ENCODE results near the gene FMNL2. TPM values are rescaled to one million over a fixed set of nuclear protein-coding genes. Genes with fewer than 3 reads are reported as not detected.

The FMNL2 gene
- total RNA-seq, 1 donor from 2014 or later: 34.3 TPM

GRCh38 chr2:152411154-152411553, 76.2 kb downstream of the FMNL2 start:
- no peak for TF ChIP-seq EZH2 (IDR thresholded peaks at IDR 0.05; ENCODE audit: insufficient read depth, low read length)
- TF ChIP-seq, protein P1, sequence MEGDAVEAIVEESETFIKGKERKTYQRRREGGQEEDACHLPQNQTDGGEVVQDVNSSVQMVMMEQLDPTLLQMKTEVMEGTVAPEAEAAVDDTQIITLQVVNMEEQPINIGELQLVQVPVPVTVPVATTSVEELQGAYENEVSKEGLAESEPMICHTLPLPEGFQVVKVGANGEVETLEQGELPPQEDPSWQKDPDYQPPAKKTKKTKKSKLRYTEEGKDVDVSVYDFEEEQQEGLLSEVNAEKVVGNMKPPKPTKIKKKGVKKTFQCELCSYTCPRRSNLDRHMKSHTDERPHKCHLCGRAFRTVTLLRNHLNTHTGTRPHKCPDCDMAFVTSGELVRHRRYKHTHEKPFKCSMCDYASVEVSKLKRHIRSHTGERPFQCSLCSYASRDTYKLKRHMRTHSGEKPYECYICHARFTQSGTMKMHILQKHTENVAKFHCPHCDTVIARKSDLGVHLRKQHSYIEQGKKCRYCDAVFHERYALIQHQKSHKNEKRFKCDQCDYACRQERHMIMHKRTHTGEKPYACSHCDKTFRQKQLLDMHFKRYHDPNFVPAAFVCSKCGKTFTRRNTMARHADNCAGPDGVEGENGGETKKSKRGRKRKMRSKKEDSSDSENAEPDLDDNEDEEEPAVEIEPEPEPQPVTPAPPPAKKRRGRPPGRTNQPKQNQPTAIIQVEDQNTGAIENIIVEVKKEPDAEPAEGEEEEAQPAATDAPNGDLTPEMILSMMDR (IDR thresholded peaks at IDR 0.05; ENCODE audit: insufficient read depth, low read depth, low read length): no peak
- Histone ChIP-seq H3K4me1 (ENCODE audit: insufficient read depth, low read length) (peaks cover 27% of the 10 kb centered on the region), H3K36me3 (ENCODE audit: insufficient read depth, low read length) (no peaks in the 10 kb centered on the region), H2AFZ (ENCODE audit: low read depth, low read length) (no peak overlapping the region), H4K20me1 (ENCODE audit: insufficient read depth, low read length) (peaks cover 25% of the 10 kb centered on the region), H3K27ac (ENCODE audit: low read depth, low read length) (no peak overlapping the region), H3K27me3 (ENCODE audit: insufficient read depth, low read length) (no peaks in the 10 kb centered on the region), H3K9me3 (ENCODE audit: insufficient read depth, low read depth, low read length) (no peaks in the 10 kb centered on the region), H3K9ac (ENCODE audit: low read length) (no peak overlapping the region), H3K79me2 (ENCODE audit: insufficient read depth, low read length) (peaks cover 76% of the 10 kb centered on the region), H3K4me2 (ENCODE audit: low read length) (no peak overlapping the region), H3K4me3 (ENCODE audit: insufficient read depth, low read depth, low read length) (no peak overlapping the region)
- no peak overlapping the region for H3K27ac Mint-ChIP-seq (ENCODE audit: unreplicated experiment)
- no peaks in the 10 kb centered on the region for H3K27me3 Mint-ChIP-seq (ENCODE audit: low read depth, unreplicated experiment)
- H3K4me1 Mint-ChIP-seq (ENCODE audit: low read depth, unreplicated experiment): peaks cover 73% of the 10 kb centered on the region
- no peaks in the 10 kb centered on the region for H3K9me3 Mint-ChIP-seq (ENCODE audit: unreplicated experiment)
- no peaks in the 10 kb centered on the region for H3K36me3 Mint-ChIP-seq (ENCODE audit: low read depth, unreplicated experiment)
- no peak overlapping the region for H3K4me3 Mint-ChIP-seq (ENCODE audit: unreplicated experiment)
- FAIRE-seq (no peak), DNase-seq (ENCODE audit: low read depth) (no peak)

DNA sequence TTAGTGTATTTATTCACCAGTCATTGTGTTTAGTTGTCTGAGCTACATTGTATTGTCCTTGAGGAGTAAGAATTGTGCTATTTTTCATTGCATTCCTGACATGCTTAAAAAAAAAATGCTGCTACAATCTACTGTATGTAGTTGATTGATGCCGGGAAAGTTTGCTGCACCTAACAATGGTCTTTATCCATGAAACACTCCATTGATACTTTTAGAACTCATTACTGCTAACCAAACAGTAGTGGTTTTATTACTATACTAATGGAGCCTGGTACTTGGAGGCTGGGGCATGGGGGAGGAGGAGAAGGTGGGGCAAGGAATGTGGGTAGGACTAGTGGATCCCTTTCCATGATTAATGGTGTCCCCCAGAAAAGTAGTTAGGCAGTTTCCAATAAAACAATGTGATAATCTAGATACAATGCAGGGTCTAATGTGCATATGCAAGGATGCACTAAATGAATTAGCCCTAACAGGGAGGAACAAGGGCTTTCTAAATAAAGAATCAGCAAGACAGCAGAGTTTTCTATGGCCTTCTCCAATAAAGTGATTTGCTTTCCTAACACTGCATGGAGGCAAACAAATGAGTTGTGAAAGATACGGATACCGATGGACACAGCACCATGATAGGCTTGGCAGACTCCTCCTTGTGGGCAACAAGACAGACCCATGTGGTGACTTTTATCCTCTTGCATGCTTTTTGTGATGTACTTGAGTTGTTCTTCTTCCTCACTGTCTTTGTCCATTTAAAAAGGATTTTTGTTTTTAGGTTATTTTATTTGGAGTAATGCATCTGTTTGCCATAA, 78.5 kb downstream of the FMNL2 start:
- peaks cover 55% of the 10 kb centered on the region for H3K4me1 Mint-ChIP-seq (ENCODE audit: low read depth, unreplicated experiment)
- no peaks in the 10 kb centered on the region for H3K27me3 ChIP-seq (ENCODE audit: insufficient read depth, low read length)
- H3K27ac Mint-ChIP-seq (ENCODE audit: unreplicated experiment): no peak overlapping the region
- no peak overlapping the region for H3K4me2 ChIP-seq (ENCODE audit: low read length)
- H3K9ac ChIP-seq (ENCODE audit: low read length): no peak overlapping the region
- no peaks in the 10 kb centered on the region for H3K36me3 Mint-ChIP-seq (ENCODE audit: low read depth, unreplicated experiment)
- FAIRE-seq (no peak), DNase-seq (ENCODE audit: low read depth) (peak; percentile 53)
- H4K20me1 ChIP-seq (ENCODE audit: insufficient read depth, low read length): peaks cover 19% of the 10 kb centered on the region
- peaks cover 14% of the 10 kb centered on the region for H3K4me1 ChIP-seq (ENCODE audit: insufficient read depth, low read length)
- no peaks in the 10 kb centered on the region for H3K9me3 Mint-ChIP-seq (ENCODE audit: unreplicated experiment)
- no peaks in the 10 kb centered on the region for H3K27me3 Mint-ChIP-seq (ENCODE audit: low read depth, unreplicated experiment)
- H3K36me3 ChIP-seq (ENCODE audit: insufficient read depth, low read length): no peaks in the 10 kb centered on the region
- H3K79me2 ChIP-seq (ENCODE audit: insufficient read depth, low read length): peaks cover 60% of the 10 kb centered on the region
- no peaks in the 10 kb centered on the region for H3K9me3 ChIP-seq (ENCODE audit: insufficient read depth, low read depth, low read length)
- no peak overlapping the region for H3K4me3 Mint-ChIP-seq (ENCODE audit: unreplicated experiment)
- H2AFZ ChIP-seq (ENCODE audit: low read depth, low read length): no peak overlapping the region
- no peak overlapping the region for H3K4me3 ChIP-seq (ENCODE audit: insufficient read depth, low read depth, low read length)
- H3K27ac ChIP-seq (ENCODE audit: low read depth, low read length): no peak overlapping the region
- TF ChIP-seq, protein P1 (IDR thresholded peaks at IDR 0.05; ENCODE audit: insufficient read depth, low read depth, low read length): no peak
- TF ChIP-seq EZH2 (IDR thresholded peaks at IDR 0.05; ENCODE audit: insufficient read depth, low read length): no peak

DNA sequence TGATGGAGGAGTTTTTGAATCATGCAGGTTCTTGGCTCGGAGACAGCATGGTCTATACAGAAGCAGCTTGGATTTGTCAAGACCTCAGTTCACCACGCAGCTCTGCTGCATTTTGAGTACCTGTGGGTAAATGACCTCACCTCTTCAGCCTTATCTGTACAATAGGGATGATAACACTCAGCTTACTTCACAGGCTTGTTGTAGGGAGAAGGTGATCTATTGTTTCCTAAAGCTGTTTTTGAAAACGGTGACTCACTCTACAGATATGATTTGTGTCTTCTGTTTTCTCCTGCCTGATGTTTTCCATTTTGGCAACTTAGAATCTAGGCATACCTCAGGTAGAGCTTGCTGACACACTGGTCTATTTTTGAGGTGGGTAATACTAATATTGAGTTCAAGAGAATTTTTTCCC, 80.3 kb downstream of the FMNL2 start:
- H3K4me1 ChIP-seq (ENCODE audit: insufficient read depth, low read length): peaks cover 14% of the 10 kb centered on the region
- H3K9ac ChIP-seq (ENCODE audit: low read length): no peak overlapping the region
- H3K4me2 ChIP-seq (ENCODE audit: low read length): peak overlapping the region; percentile 1
- H3K9me3 ChIP-seq (ENCODE audit: insufficient read depth, low read depth, low read length): no peaks in the 10 kb centered on the region
- H3K27me3 Mint-ChIP-seq (ENCODE audit: low read depth, unreplicated experiment): no peaks in the 10 kb centered on the region
- H3K27ac ChIP-seq (ENCODE audit: low read depth, low read length): no peak overlapping the region
- no peak overlapping the region for H3K4me3 Mint-ChIP-seq (ENCODE audit: unreplicated experiment)
- DNase-seq (ENCODE audit: low read depth) (peak; percentile 73), FAIRE-seq (peak; percentile 17)
- H3K27ac Mint-ChIP-seq (ENCODE audit: unreplicated experiment): no peak overlapping the region
- no peak overlapping the region for H3K4me3 ChIP-seq (ENCODE audit: insufficient read depth, low read depth, low read length)
- H3K9me3 Mint-ChIP-seq (ENCODE audit: unreplicated experiment): no peaks in the 10 kb centered on the region
- no peak overlapping the region for H2AFZ ChIP-seq (ENCODE audit: low read depth, low read length)
- no peak for TF ChIP-seq EZH2 (IDR thresholded peaks at IDR 0.05; ENCODE audit: insufficient read depth, low read length)
- TF ChIP-seq, protein P1 (IDR thresholded peaks at IDR 0.05; ENCODE audit: insufficient read depth, low read depth, low read length): no peak
- peaks cover 19% of the 10 kb centered on the region for H4K20me1 ChIP-seq (ENCODE audit: insufficient read depth, low read length)
- peaks cover 47% of the 10 kb centered on the region for H3K4me1 Mint-ChIP-seq (ENCODE audit: low read depth, unreplicated experiment)
- H3K79me2 ChIP-seq (ENCODE audit: insufficient read depth, low read length): peaks cover 60% of the 10 kb centered on the region
- H3K36me3 ChIP-seq (ENCODE audit: insufficient read depth, low read length): no peaks in the 10 kb centered on the region
- no peaks in the 10 kb centered on the region for H3K36me3 Mint-ChIP-seq (ENCODE audit: low read depth, unreplicated experiment)
- H3K27me3 ChIP-seq (ENCODE audit: insufficient read depth, low read length): no peaks in the 10 kb centered on the region

All from astrocyte (in vitro differentiated cells and primary cell).